GM23338 (cell line): Measurements from ENCODE around the gene DOCK7. TPM values are rescaled to one million over a fixed set of nuclear protein-coding genes. Genes with fewer than 3 reads are reported as not detected.
A peak's percentile ranks its signal among the peaks of the same experiment; 100 is the strongest.

Experiments
- ATAC-seq: fragments of 200-7000 bp; cut with Tn5 transposase; 3 replicates; pipeline ENCODE4 v1.9.1; 2020
- DNase-seq: peaks from one replicate; pipeline ENCODE4 v3.0.0-alpha.2; 2015; ENCODE audit warnings: low spot score
- H2AFZ ChIP-seq: fragments of 200-600 bp; sonication (generic); 2 replicates; pipeline ENCODE4 v1.8.0; 2016; ENCODE audit warnings: antibody characterized with exemption, mild to moderate bottlenecking, moderate library complexity
- H3F3A ChIP-seq: fragments of 200-600 bp; sonication (generic); replicated peaks from 2 replicates; pipeline ENCODE4 v1.8.0; 2017; ENCODE audit warnings: antibody characterized with exemption, mixed run types, low read depth
- H3K27ac ChIP-seq: fragments of 200-600 bp; sonication (generic); 2 replicates; pipeline ENCODE4 v1.6.1; 2016; ENCODE audit warnings: low read depth
- H3K27me3 ChIP-seq: fragments of 200-600 bp; sonication (generic); 2 replicates; pipeline ENCODE4 v1.8.0; 2016; ENCODE audit warnings: mild to moderate bottlenecking, mixed run types, moderate library complexity; ENCODE audit not compliant: insufficient read depth
- H3K36me3 ChIP-seq: fragments of 200-600 bp; sonication (generic); 2 replicates; pipeline ENCODE4 v1.8.0; 2016; ENCODE audit warnings: mild to moderate bottlenecking; ENCODE audit not compliant: insufficient read depth
- H3K4me1 ChIP-seq: fragments of 200-600 bp; sonication (generic); 2 replicates; pipeline ENCODE4 v1.8.0; 2016; ENCODE audit warnings: mild to moderate bottlenecking, moderate library complexity; ENCODE audit not compliant: insufficient read depth
- H3K4me2 ChIP-seq: fragments of 200-600 bp; sonication (generic); 2 replicates; pipeline ENCODE4 v1.7.1; 2017; ENCODE audit warnings: mixed run types
- H3K4me3 ChIP-seq: fragments of 200-600 bp; sonication (generic); 2 replicates; pipeline ENCODE4 v1.6.1; 2016; ENCODE audit warnings: mixed run types
- H3K79me2 ChIP-seq: fragments of 200-600 bp; sonication (generic); replicated peaks from 2 replicates; pipeline ENCODE4 v1.8.0; 2017; ENCODE audit warnings: mild to moderate bottlenecking; ENCODE audit not compliant: insufficient read depth
- H3K9me2 ChIP-seq: fragments of 200-600 bp; sonication (generic); 2 replicates; pipeline ENCODE4 v1.8.0; 2017; ENCODE audit not compliant: insufficient read depth
- H4K20me1 ChIP-seq: fragments of 200-600 bp; sonication (generic); replicated peaks from 2 replicates; pipeline ENCODE4 v1.8.0; 2017; ENCODE audit warnings: mild to moderate bottlenecking; ENCODE audit not compliant: insufficient read depth
- H3K27ac Mint-ChIP-seq: 2 replicates; pipeline ENCODE4 v1.8.0; 2020; ENCODE audit warnings: inconsistent platforms, mild to moderate bottlenecking, moderate library complexity, mixed read lengths
- H3K27me3 Mint-ChIP-seq: 3 replicates; pipeline ENCODE4 v1.8.0; 2022; ENCODE audit warnings: low read depth, mild to moderate bottlenecking, moderate library complexity, mixed read lengths, inconsistent platforms; ENCODE audit not compliant: insufficient read depth, poor library complexity
- H3K36me3 Mint-ChIP-seq: 3 replicates; pipeline ENCODE4 v1.8.0; 2021; ENCODE audit warnings: low read depth, mild to moderate bottlenecking, inconsistent platforms, moderate library complexity, mixed read lengths
- H3K4me1 Mint-ChIP-seq: 3 replicates; pipeline ENCODE4 v1.8.0; 2020; ENCODE audit warnings: mild to moderate bottlenecking, inconsistent platforms, mixed read lengths
- H3K4me3 Mint-ChIP-seq: 3 replicates; pipeline ENCODE4 v1.8.0; 2021; ENCODE audit warnings: moderate library complexity, mild to moderate bottlenecking, inconsistent platforms, mixed read lengths
- H3K9me3 Mint-ChIP-seq: 3 replicates; pipeline ENCODE4 v1.8.0; 2020; ENCODE audit warnings: moderate library complexity, mild to moderate bottlenecking, inconsistent platforms, mixed read lengths
- CREB1 ChIP-seq: fragments of 250-450 bp; sonication (Bioruptor Pico); IDR thresholded peaks from 2 replicates; pipeline ENCODE4 v1.5.0; 2020; ENCODE audit warnings: low read depth, mild to moderate bottlenecking, moderate library complexity
- CTCF ChIP-seq, 2 experiments: fragments of 200-600 bp in 1 of 2; sonication (generic) in 1 of 2; conservative IDR thresholded peaks; 2 replicates each; pipeline versions ENCODE4 v1.5.1 to v1.6.1; 2016 to 2017; ENCODE audit warnings: antibody characterized with exemption in 2 of 2, low read depth in 2 of 2, mild to moderate bottlenecking in 2 of 2, moderate library complexity in 1 of 2
- ETS1 ChIP-seq: IDR thresholded peaks from 2 replicates; pipeline ENCODE4 v1.6.1; 2016; ENCODE audit warnings: antibody characterized with exemption
- EZH2 ChIP-seq: fragments of 200-600 bp; sonication (generic); IDR thresholded peaks from one replicate; pipeline ENCODE4 v1.8.0; 2017; ENCODE audit warnings: antibody characterized with exemption, mild to moderate bottlenecking, low read depth; ENCODE audit not compliant: unreplicated experiment
- EZH2phosphoT487 ChIP-seq: fragments of 200-600 bp; sonication (generic); IDR thresholded peaks from one replicate; pipeline ENCODE4 v1.8.1; 2018; ENCODE audit warnings: antibody characterized with exemption; ENCODE audit not compliant: unreplicated experiment
- JUNB ChIP-seq: IDR thresholded peaks from one replicate; pipeline ENCODE4 v1.6.1; 2016; ENCODE audit warnings: antibody characterized with exemption; ENCODE audit not compliant: unreplicated experiment
- NANOG ChIP-seq: IDR thresholded peaks from 2 replicates; pipeline ENCODE4 v1.6.1; 2016; ENCODE audit warnings: antibody characterized with exemption, borderline replicate concordance
- POLR2AphosphoS5 ChIP-seq: IDR thresholded peaks from 2 replicates; pipeline ENCODE4 v1.6.1; 2016; ENCODE audit warnings: antibody characterized with exemption, low read depth
- REST ChIP-seq: IDR thresholded peaks from one replicate; pipeline ENCODE4 v1.6.1; 2018; ENCODE audit warnings: antibody characterized with exemption; ENCODE audit not compliant: unreplicated experiment
- STAT1 ChIP-seq: IDR thresholded peaks from one replicate; pipeline ENCODE4 v1.6.1; 2016; ENCODE audit warnings: antibody characterized with exemption; ENCODE audit not compliant: unreplicated experiment
- ZNF114 ChIP-seq: fragments of 250-450 bp; sonication (Bioruptor Pico); IDR thresholded peaks from 2 replicates; pipeline ENCODE4 v1.5.0; 2020; ENCODE audit warnings: mild to moderate bottlenecking, moderate library complexity
- ZNF331 ChIP-seq: fragments of 250-450 bp; sonication (Bioruptor Pico); IDR thresholded peaks from 2 replicates; pipeline ENCODE4 v1.5.0; 2020; ENCODE audit warnings: low read depth, mild to moderate bottlenecking, moderate library complexity
- ZNF462 ChIP-seq: fragments of 250-450 bp; sonication (Bioruptor Pico); IDR thresholded peaks from 2 replicates; pipeline ENCODE4 v1.5.0; 2020; ENCODE audit warnings: mild to moderate bottlenecking, moderate library complexity
- polyA plus RNA-seq: library from polyadenylated mRNA; unstranded; fragments of >200 nt; fragmentation: Nextera tagmentation; extraction: Ambion mirVana; gene quantifications from 2 replicates; pipeline ENCODE4 v1.2.1, GENCODE V29; 2016
- total RNA-seq: library from RNA; depleted of rRNA; stranded (reverse); fragments of >200 nt; shearing (Covaris generic); gene quantifications from 2 replicates; pipeline ENCODE4 v1.2.3, GENCODE V29; 2014

Gene DOCK7
- total and polyA plus RNA-seq, 2 experiments from 2014 or later, result 20.5 to 37.3 TPM

- peak overlapping the region; percentile 87 for H3K4me3 ChIP-seq
- peaks cover 52% of the 10 kb centered on the region for H3K79me2 ChIP-seq
- H3K9me3 Mint-ChIP-seq, result no peaks in the 10 kb centered on the region
- peaks cover 16% of the 10 kb centered on the region for H3K4me1 ChIP-seq
- H3K36me3 ChIP-seq, result no peaks in the 10 kb centered on the region; the same call in 1 of the 2 replicates
- peaks cover 6% of the 10 kb centered on the region; the same call in 1 of the 2 replicates for H3F3A ChIP-seq
- H3K27ac ChIP-seq, result peak overlapping the region; percentile 99
- H3K4me2 ChIP-seq, result peak overlapping the region; percentile 93
- DNase-seq (peak; percentile 51), ATAC-seq (peak; percentile 8)
- H3K4me1 Mint-ChIP-seq, result peaks cover 17% of the 10 kb centered on the region
- peaks cover 22% of the 10 kb centered on the region; the same call in 2 of the 3 replicates for H3K36me3 Mint-ChIP-seq
- no peak overlapping the region; the same call in 1 of the 2 replicates for H2AFZ ChIP-seq
- TF ChIP-seq CREB1 (CRISPR knock-in tag) (no peak), JUNB (no peak), ZNF331 (CRISPR knock-in tag) (no peak), ZNF462 (CRISPR knock-in tag) (no peak), EZH2phosphoT487 (no peak), STAT1 (no peak), REST (no peak), POLR2AphosphoS5 (no peak), ETS1 (no peak), EZH2 (no peak), NANOG (no peak), ZNF114 (no peak), CTCF (conservative IDR thresholded peaks at IDR 0.05; ENCODE audit: low read depth in 2 of 2) (no peak)
- peaks cover 28% of the 10 kb centered on the region for H4K20me1 ChIP-seq
- no peaks in the 10 kb centered on the region for H3K9me2 ChIP-seq
- no peak overlapping the region; the same call in 1 of the 2 replicates for H3K27ac Mint-ChIP-seq
- H3K4me3 Mint-ChIP-seq, result peak overlapping the region; percentile 89
- peaks cover 17% of the 10 kb centered on the region for H3K27me3 Mint-ChIP-seq
- H3K27me3 ChIP-seq, result no peaks in the 10 kb centered on the region
Measured at GRCh38 chr1:62437273-62437940, 250.8 kb downstream of the DOCK7 start.
